A549 treated with AZD9567 at 1 μM for 4 hours (cell line): ENCODE data around the gene CDCA5. TPM values are rescaled to one million over a fixed set of nuclear protein-coding genes. Genes with fewer than 3 reads are reported as not detected.

Experiments used
- total RNA-seq: library from RNA; stranded (reverse); fragments of 200-300 nt; extraction: Qiagen RNA extraction; gene quantifications from 5 replicates; pipeline ENCODE4 v1.2.3, GENCODE V29; 2022; ENCODE audit not compliant: insufficient read depth

Gene CDCA5, protein sequence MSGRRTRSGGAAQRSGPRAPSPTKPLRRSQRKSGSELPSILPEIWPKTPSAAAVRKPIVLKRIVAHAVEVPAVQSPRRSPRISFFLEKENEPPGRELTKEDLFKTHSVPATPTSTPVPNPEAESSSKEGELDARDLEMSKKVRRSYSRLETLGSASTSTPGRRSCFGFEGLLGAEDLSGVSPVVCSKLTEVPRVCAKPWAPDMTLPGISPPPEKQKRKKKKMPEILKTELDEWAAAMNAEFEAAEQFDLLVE
- total RNA-seq = 53.7 to 73.8 TPM (median 71.6 TPM) in 5 replicates

DNA sequence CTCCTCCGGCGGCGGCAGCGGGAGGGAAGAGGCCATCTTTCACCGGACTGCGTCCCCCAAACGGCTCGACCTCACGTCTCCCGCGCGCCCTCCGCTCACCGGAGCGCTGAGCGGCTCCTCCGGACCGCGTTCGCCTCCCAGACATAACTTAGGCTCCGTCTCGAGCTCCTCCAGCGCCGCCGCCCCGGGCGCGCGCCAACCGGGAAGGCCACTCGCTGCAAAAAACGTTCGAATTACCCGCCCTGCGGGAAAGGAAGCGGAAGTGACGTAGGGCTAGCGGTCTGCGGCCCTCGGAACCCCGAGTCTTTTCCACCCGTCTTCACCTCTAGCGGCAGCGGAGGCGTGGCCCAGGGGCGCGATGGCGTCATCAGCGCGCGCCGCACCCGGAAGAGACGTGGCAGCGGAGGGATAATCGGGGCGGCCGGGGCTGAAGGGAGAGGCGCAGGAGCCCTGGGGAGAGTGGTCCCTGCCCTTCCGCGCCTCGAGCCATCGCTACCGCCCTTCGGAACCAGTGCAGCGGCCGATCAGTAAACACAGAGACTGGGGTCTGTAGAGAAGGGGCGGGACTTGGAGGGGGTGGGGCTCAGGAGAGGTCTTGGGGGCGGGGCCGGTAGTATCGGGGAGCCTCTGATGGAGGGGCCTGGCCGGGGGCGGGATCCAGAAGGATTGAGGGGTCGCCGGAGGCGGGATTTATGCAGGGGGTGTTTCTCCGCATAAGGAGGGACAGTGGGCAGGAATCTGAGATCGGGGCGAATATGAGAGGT is at the start of gene CDCA5, which contains the start of gene ZFPL1:
Gene CDCA5 (minus strand): TSS at position 207 of the 764 bp plus-strand sequence. CDS start 62 bp downstream, at position 145.
Gene ZFPL1 (plus strand): TSS at position 389 of the 764 bp plus-strand sequence. CDS start 477 bp downstream, outside the sequence.

DNA sequence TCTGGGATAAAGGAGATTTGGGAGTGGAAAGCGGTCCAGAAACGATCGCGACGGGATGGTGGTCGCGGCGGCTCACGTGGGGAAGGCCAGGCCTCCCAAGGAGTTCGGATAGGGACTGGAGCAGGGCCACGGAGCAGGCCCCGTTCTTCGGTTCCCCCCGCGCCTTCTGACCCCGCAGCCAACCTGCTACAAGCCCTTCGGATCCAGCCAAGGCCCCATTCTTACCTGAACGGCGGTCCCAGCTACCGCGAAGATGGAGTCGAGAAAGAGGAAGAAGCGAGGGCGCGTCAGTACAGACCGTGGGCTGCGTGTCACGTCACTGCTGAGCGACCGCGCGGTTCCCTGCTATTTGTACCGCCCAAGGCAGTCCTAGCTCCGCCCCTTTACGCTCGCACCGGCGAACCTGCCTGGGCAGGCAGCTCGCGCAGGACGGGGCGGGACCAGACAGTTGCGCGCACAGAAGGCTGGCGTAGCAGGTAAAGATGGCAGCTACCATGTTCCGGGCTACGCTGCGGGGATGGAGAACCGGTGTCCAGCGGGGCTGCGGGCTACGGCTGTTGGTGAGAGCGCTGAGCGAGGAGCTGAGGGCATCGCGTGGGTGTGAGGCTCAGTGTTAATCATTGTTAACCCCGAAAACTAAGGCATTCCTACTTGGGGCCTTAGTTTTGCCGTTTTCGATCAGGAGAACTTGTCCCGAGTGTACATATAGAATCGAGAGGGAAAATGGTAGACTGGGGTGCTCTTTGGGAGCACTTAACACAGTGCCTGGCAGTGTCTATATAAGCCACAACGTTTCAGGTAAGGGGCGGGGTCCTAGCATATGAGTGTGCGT is 38.2 kb upstream of the CDCA5 start, which contains the start of the genes FAU and MRPL49:
Gene FAU (minus strand): TSS at position 270 of the 832 bp plus-strand sequence. CDS start 321 bp downstream, outside the sequence.
Gene MRPL49 (plus strand): TSS at position 457 of the 832 bp plus-strand sequence. CDS start 26 bp downstream, at position 483.

DNA sequence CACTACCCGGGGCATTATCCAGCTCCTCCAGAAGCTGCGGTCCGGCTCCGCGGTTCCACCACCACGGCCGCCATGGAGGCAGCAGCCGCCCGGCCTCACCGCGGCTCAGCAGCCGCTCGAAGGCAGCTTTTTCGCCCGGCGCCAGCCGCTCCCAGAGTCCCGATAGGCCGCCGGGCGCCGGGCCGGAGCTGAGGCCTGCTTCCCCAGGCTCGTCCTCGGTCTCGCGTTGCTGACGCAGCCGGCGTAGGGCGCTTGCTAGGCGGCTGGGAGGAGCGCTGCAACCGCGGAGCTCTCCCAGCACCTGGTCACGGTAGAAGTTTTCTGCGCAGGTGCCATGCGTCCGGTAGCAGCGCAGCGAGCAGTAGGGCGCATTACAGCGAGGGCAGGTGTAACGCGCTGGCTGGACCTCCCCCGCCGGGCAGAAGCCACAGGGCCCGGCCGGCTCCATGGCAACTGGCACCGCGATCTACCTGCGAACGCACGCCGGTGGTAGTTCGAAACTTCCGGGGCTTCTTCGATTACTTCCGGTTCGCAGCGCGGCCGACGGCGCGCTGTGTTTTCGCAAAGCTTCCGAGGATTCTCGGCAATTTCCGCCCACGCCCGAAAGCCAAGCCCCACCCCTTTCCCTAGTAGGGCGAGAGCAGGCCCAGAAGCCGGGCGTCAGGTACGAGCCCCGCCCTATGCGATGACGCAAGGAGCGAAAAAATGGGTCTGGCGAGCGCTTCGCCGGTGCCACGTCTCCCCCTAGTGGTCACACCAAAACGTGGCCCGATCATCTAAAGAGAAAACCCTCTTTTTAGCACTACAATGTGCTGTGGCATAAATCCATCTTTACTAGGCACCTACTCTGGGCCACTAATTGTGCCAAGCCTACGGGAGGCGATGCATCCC is 33.6 kb upstream of the CDCA5 start, which contains the start of gene ZNHIT2:
Gene ZNHIT2 (minus strand): TSS at position 496 of the 891 bp plus-strand sequence. CDS start 48 bp downstream, at position 448.

DNA sequence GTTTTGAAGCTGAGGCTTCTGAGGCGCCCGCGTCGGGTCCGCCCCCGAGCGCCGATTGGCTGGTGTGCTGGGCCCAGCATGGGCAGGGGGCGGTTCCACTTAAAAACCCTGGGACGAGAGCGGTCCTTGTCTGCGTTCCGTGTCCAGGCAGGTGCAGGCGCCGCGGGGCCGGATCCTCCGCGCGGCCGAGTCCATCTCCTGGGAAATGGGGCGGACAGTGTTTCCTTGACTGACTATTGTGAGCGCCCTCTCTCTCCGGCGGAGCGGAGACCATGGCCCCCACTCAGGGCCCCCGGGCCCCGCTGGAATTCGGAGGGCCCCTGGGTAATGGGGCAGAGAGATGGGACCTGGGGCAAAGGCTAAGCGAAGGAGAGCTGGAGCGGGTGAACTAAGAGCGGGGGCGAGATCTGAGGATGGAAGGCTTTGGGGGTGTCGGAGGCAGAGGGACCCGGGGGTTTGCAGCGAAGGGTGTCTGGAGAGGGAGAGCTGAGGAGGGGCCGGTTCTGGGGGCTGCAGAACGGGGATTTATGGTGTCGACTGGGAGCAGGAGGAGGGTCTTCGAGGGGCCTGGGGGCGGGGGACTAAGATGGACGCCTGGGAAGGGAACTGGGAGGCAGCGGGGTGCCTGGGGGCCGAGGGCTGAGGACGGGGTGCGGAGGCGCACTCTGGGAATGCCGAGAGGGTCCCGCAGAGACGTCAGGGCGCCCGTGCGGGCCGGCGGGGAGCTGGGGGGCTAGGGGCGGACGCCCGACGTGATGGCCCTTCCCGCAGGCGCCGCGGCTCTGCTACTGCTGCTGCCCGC is 28.1 kb upstream of the CDCA5 start, which contains the start of gene TM7SF2:
Gene TM7SF2 (plus strand): TSS at position 129 of the 802 bp plus-strand sequence. CDS start 144 bp downstream, at position 273.

DNA sequence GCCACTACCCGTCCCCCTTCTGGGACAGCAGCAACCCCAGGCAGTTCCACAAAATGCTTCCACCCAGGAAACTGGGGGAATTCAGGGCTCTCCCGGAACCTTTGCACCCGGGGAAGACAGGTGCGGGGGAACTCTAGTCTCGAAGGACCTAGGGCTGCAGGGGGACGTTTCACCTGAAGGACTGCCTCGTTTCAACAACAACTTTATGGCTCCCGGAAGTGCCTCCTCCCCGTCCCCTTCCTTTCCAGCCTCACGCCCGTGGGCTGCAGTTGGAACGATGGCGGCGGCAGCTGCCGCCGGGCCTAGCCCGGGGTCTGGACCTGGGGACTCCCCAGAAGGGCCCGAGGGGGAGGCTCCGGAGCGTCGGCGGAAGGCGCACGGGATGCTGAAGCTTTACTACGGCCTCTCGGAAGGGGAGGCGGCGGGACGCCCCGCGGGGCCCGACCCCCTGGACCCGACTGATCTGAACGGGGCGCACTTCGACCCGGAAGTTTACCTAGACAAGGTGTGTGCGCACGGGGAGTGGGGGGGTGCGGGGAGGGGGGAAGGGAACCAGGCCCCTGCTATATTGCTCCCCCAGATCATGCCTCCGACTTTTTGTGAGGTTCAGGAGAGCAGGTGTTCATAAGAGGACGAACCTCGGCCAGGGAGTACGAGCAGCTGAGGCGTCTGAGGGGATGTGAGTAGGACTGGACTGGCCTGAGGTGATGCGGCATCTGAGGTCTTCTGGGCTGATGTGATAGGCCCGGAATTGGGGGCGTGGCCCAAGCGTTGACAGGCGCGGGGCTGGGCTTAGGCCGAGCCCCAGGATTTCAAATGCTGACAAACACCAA is 12.3 kb upstream of the CDCA5 start, which contains the start of gene VPS51:
Gene VPS51 (plus strand): TSS at position 241 of the 833 bp plus-strand sequence. CDS start 37 bp downstream, at position 278.

DNA sequence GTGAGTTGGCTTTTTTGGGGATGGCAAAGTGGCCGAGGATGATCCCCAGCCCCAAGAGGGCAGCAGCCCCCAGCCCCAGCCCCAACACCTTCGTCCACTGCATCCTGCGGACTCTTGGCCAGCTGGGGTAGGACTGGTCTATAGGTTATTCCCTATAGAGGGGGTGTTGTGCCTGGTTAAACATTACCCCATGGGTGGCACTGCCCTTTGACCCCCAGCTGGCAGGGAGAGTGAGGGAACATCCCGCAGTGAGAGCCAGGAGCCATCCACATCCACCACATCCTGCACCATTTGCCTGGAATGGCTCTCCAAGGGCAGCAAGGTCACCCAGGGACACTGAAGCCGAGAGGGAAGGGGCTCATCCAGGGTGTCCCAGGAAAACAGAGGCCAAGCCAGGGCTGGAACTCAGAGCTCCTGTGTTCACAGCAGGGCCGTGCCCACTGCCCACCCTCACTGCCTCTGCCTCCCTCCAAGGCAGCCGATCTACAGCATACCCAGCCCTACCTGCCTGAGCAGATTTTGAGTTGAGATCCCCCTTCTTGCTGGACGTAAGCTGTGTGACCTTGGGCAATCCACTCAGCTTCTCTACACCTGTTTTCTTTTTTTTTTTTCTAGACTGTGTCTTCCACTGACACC is 25.3 kb downstream of the CDCA5 start, which contains the start of gene NAALADL1:
Gene NAALADL1 (minus strand): TSS at position 135 of the 636 bp plus-strand sequence. CDS start 32 bp downstream, at position 103.

DNA sequence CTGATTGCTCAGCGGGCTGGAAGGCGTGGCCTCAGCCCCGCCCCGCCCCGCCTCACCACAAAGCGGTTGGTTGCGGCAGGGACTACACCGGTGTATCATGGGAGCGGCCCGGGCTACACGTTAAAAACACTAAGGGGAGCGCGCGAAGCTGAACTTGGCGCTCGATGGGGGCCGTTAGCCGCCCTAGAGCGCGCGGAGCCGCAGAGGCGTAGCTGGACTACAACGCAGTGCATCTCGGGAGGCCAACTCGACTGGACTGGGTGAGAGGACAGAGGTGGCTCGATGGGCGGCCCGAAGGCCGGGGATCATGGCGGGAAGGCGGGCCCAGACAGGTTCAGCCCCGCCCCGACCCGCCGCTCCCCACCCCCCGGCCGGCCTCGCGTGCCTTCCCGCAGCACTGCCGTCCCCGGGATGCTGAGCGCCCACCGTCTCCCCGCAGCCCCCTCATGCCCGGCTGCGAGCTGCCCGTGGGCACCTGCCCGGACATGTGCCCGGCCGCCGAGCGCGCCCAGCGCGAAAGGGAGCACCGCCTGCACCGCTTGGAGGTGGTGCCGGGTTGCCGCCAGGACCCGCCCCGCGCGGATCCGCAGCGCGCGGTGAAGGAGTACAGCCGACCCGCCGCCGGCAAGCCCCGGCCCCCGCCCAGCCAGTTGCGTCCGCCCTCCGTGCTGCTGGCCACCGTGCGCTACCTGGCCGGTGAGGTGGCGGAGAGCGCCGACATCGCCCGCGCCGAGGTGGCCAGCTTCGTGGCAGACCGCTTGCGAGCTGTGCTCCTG is 42.8 kb downstream of the CDCA5 start, which contains the start of gene SAC3D1:
Gene SAC3D1 (plus strand): TSS at position 364 of the 776 bp plus-strand sequence. CDS start 83 bp downstream, at position 447.

Other genes starting within 250 kb of the CDCA5 start
- 0.66 to 1.3 TPM (median 1.2 TPM) in 5 replicates for gene CDC42BPG, start 239.4 kb downstream of the CDCA5 start, total RNA-seq
- gene EHD1, start 205.4 kb downstream of the CDCA5 start, total RNA-seq = 91.2 to 130 TPM (median 114 TPM) in 5 replicates
- 8.4 to 25.0 TPM (median 22.0 TPM) in 5 replicates for gene ATG2A, start 166.8 kb downstream of the CDCA5 start, total RNA-seq
- 3.9 to 9.0 TPM (median 4.9 TPM) in 5 replicates for gene PPP2R5B, start 159.4 kb downstream of the CDCA5 start, total RNA-seq
- gene GPHA2, start 148.1 kb downstream of the CDCA5 start, total RNA-seq = not detected in 5 replicates
- gene MAJIN, start 111.9 kb downstream of the CDCA5 start, total RNA-seq = not detected in 5 replicates
- gene BATF2, start 87.1 kb downstream of the CDCA5 start, total RNA-seq = 0.32 to 0.72 TPM (median 0.56 TPM) in 4 of 5 replicates, not detected in the other
- gene ARL2, start 69.9 kb downstream of the CDCA5 start, total RNA-seq = 178 to 191 TPM (median 184 TPM) in 5 replicates
- 21.5 to 38.9 TPM (median 23.0 TPM) in 5 replicates for gene SNX15, start 56.6 kb downstream of the CDCA5 start, total RNA-seq
- 28.1 to 60.9 TPM (median 56.5 TPM) in 5 replicates for gene SAC3D1, start 42.8 kb downstream of the CDCA5 start, total RNA-seq
- 0.10 to 0.11 TPM (median 0.10 TPM) in 3 of 5 replicates, not detected in the others for gene NAALADL1, start 25.5 kb downstream of the CDCA5 start, total RNA-seq
- 36.2 to 60.8 TPM (median 37.2 TPM) in 5 replicates for gene ZFPL1, start 182 bp upstream of the CDCA5 start, total RNA-seq
- gene VPS51, start 12.2 kb upstream of the CDCA5 start, total RNA-seq = 53.4 to 56.1 TPM (median 54.3 TPM) in 5 replicates
- gene TM7SF2, start 27.8 kb upstream of the CDCA5 start, total RNA-seq = 5.2 to 8.9 TPM (median 7.1 TPM) in 5 replicates
- 18.0 to 24.2 TPM (median 22.8 TPM) in 5 replicates for gene ZNHIT2, start 33.7 kb upstream of the CDCA5 start, total RNA-seq
- gene FAU, start 38.1 kb upstream of the CDCA5 start, total RNA-seq = 717 to 1,025 TPM (median 998 TPM) in 5 replicates
- gene MRPL49, start 38.3 kb upstream of the CDCA5 start, total RNA-seq = 63.0 to 75.1 TPM (median 69.6 TPM) in 5 replicates
- gene SYVN1, start 50.5 kb upstream of the CDCA5 start, total RNA-seq = 32.1 to 46.1 TPM (median 43.1 TPM) in 5 replicates
- gene SPDYC, start 86.2 kb upstream of the CDCA5 start, total RNA-seq = not detected in 5 replicates
- 99.3 to 109 TPM (median 108 TPM) in 5 replicates for gene CAPN1, start 97.9 kb upstream of the CDCA5 start, total RNA-seq
- 10.7 to 16.6 TPM (median 12.9 TPM) in 5 replicates for gene POLA2, start 177.9 kb upstream of the CDCA5 start, total RNA-seq
- gene CDC42EP2, start 230.8 kb upstream of the CDCA5 start, total RNA-seq = 15.9 to 20.4 TPM (median 17.2 TPM) in 5 replicates
- gene DPF2, start 249.8 kb upstream of the CDCA5 start, total RNA-seq = 39.2 to 41.2 TPM (median 40.8 TPM) in 5 replicates